ENCODE measurements around the gene TBX4. TPM values are rescaled to one million over a fixed set of nuclear protein-coding genes. Genes with fewer than 3 reads are reported as not detected.
A peak's percentile ranks its signal among the peaks of the same experiment; 100 is the strongest.

TBX4 gene
- total RNA-seq, 4 donors from 2014 or later, result not detected

- DNase-seq (ENCODE audit: low spot score) (no peak), ATAC-seq (ENCODE audit: low FRiP score) (no peak)
- TF ChIP-seq CTCF (IDR thresholded peaks at IDR 0.05), result no peak
Observed at GRCh38 chr17:61405686-61406536, 46.3 kb upstream of the TBX4 start.

GRCh38 chr17:61406537-61406845 is 45.7 kb upstream of the TBX4 start:
- no peak for DNase-seq (ENCODE audit: low spot score)
- TF ChIP-seq CTCF (IDR thresholded peaks at IDR 0.05), result no peak
- ATAC-seq (ENCODE audit: low FRiP score), result no peak

GRCh38 chr17:61406971-61407911 is 45.0 kb upstream of the TBX4 start:
- ATAC-seq (ENCODE audit: low FRiP score) (no peak), DNase-seq (ENCODE audit: low spot score) (no peak)
- no peak for TF ChIP-seq CTCF (IDR thresholded peaks at IDR 0.05)

- DNase-seq (ENCODE audit: low spot score), result no peak
- ATAC-seq (ENCODE audit: low FRiP score), result no peak
- no peak for TF ChIP-seq CTCF (IDR thresholded peaks at IDR 0.05)
Observed at GRCh38 chr17:61408151-61409041, 43.8 kb upstream of the TBX4 start.

GRCh38 chr17:61409301-61410112 is 42.7 kb upstream of the TBX4 start:
- TF ChIP-seq CTCF (IDR thresholded peaks at IDR 0.05), result no peak
- peak; percentile 34 for ATAC-seq (ENCODE audit: low FRiP score)
- no peak for DNase-seq (ENCODE audit: low spot score)
